CD4-positive, alpha-beta T cell (primary cell): Measurements from ENCODE around the gene FNDC3A. TPM values are rescaled to one million over a fixed set of nuclear protein-coding genes. Genes with fewer than 3 reads are reported as not detected.

ENCODE experiments used
- ATAC-seq: fragments of 200-7000 bp; cut with Tn5 transposase; one replicate; pipeline ENCODE4 v1.10.0; 2022; ENCODE audit warnings: mild to moderate bottlenecking; ENCODE audit not compliant: poor library complexity
- CTCF ChIA-PET: fragments of 350-600 bp; sonication (Branson Sonifier 250); formaldehyde crosslinking; loops from one replicate; lab custom pipeline; 2021; ENCODE audit warnings: antibody characterized with exemption, inconsistent platforms; lab: Charles Lee
- POLR2A ChIA-PET: fragments of 350-600 bp; sonication (Branson Sonifier 250); formaldehyde crosslinking; loops from one replicate; lab custom pipeline; 2021; ENCODE audit warnings: antibody characterized with exemption, inconsistent platforms; lab: Charles Lee
- DNase-seq, 14 experiments: peaks; one replicate each; pipeline ENCODE4 v3.0.0-alpha.2; 2013 to 2020; ENCODE audit warnings: mixed read lengths in 2 of 14
- H3K27ac ChIP-seq, 2 donors: one replicate each; pipeline versions ENCODE4 v1.5.1 to v1.7.0; 2013; ENCODE audit warnings: low read length in 2 of 2, low read depth in 1 of 2, mild to moderate bottlenecking in 1 of 2
- H3K27me3 ChIP-seq, 2 experiments: 1 replicate in 1 of 2; 2 replicates in 1 of 2; pipeline versions ENCODE4 v1.6.1 to v1.7.0; 2013; ENCODE audit warnings: low read length in 2 of 2, control low read depth in 1 of 2, mild to moderate bottlenecking in 1 of 2, moderate library complexity in 1 of 2; ENCODE audit not compliant: insufficient read depth in 2 of 2, control insufficient read depth in 1 of 2
- H3K36me3 ChIP-seq: one replicate; pipeline ENCODE4 v1.6.1; 2013; ENCODE audit warnings: low read length, control low read depth; ENCODE audit not compliant: insufficient read depth
- H3K4me1 ChIP-seq: one replicate; pipeline ENCODE4 v1.6.1; 2013; ENCODE audit warnings: low read length, control low read depth; ENCODE audit not compliant: insufficient read depth
- H3K4me3 ChIP-seq: one replicate; pipeline ENCODE4 v1.5.1; 2013; ENCODE audit warnings: mild to moderate bottlenecking, low read length, moderate library complexity
- H3K9me3 ChIP-seq, 2 experiments: 1 replicate in 1 of 2; 2 replicates in 1 of 2; pipeline versions ENCODE4 v1.6.1 to v1.7.0; 2013; ENCODE audit warnings: low read length in 2 of 2, mild to moderate bottlenecking in 2 of 2, control low read depth in 1 of 2, moderate library complexity in 1 of 2; ENCODE audit not compliant: control insufficient read depth in 1 of 2, insufficient read depth in 1 of 2
- H3K27ac Mint-ChIP-seq: one replicate; pipeline ENCODE4 v1.8.0; 2020; ENCODE audit warnings: mixed read lengths
- H3K27me3 Mint-ChIP-seq: one replicate; pipeline ENCODE4 v1.8.0; 2021; ENCODE audit warnings: mixed read lengths
- H3K36me3 Mint-ChIP-seq: one replicate; pipeline ENCODE4 v1.8.0; 2021; ENCODE audit warnings: low read depth, mixed read lengths
- H3K4me1 Mint-ChIP-seq: one replicate; pipeline ENCODE4 v1.8.0; 2021; ENCODE audit warnings: low read depth, mixed read lengths
- H3K4me3 Mint-ChIP-seq: one replicate; pipeline ENCODE4 v1.8.0; 2020; ENCODE audit warnings: mild to moderate bottlenecking, mixed read lengths
- H3K9me3 Mint-ChIP-seq: one replicate; pipeline ENCODE4 v1.8.0; 2020; ENCODE audit warnings: mixed read lengths
- CTCF ChIP-seq: fragments of 200-600 bp; IDR thresholded peaks from one replicate; pipeline ENCODE4 v1.8.0; 2022; ENCODE audit warnings: antibody characterized with exemption, mild to moderate bottlenecking
- intact Hi-C, 2 experiments: fragments of 100-400 bp; cut with DNase I in 1 of 2; cut with micrococcal nuclease in 1 of 2; formaldehyde crosslinking; loops; one replicate each; pipeline versions ENCODE4 v1.15.1 to v1.9.0; 2023 to 2025; cut with DNase I, micrococcal nuclease
- total RNA-seq, 174 experiments: library from RNA in 2 of 174; stranded (reverse) in 2 of 174; gene quantifications; one replicate each; pipeline ENCODE4 v1.2.3 and lab custom pipeline; 2021 to 2026

FNDC3A gene
- total RNA-seq, 2 experiments from 2014 or later, result 27.7 to 28.6 TPM

- no peak for TF ChIP-seq CTCF
- no peak overlapping the region for H3K27ac Mint-ChIP-seq
- Histone ChIP-seq H3K4me1 (no peaks in the 10 kb centered on the region), H3K36me3 (no peaks in the 10 kb centered on the region), H3K9me3 (no peaks in the 10 kb centered on the region), H3K4me3 (no peak overlapping the region), H3K27ac (no peak overlapping the region), H3K27me3 (no peaks in the 10 kb centered on the region)
- H3K9me3 Mint-ChIP-seq, result peaks cover 5% of the 10 kb centered on the region
- CTCF ChIA-PET, result no interaction called here
- no peak overlapping the region for H3K4me3 Mint-ChIP-seq
- H3K27me3 Mint-ChIP-seq, result no peaks in the 10 kb centered on the region
- H3K4me1 Mint-ChIP-seq, result peaks cover 44% of the 10 kb centered on the region
- H3K36me3 Mint-ChIP-seq, result peaks cover 58% of the 10 kb centered on the region
- intact Hi-C loops, result no loop called here
- no peak for DNase-seq
- no peak for ATAC-seq
- POLR2A ChIA-PET, result no interaction called here
These were observed 77.5 kb downstream of the FNDC3A start for GRCh38 chr13:49053215-49053614.

- intact Hi-C loops, result no loop called here
- peaks cover 58% of the 10 kb centered on the region for H3K36me3 Mint-ChIP-seq
- ChIA-PET POLR2A (no interaction called here), CTCF (no interaction called here)
- TF ChIP-seq CTCF, result no peak
- Histone ChIP-seq H3K36me3 (no peaks in the 10 kb centered on the region), H3K4me3 (no peak overlapping the region), H3K9me3 (no peaks in the 10 kb centered on the region), H3K4me1 (no peaks in the 10 kb centered on the region), H3K27ac (no peak overlapping the region), H3K27me3 (no peaks in the 10 kb centered on the region)
- no peaks in the 10 kb centered on the region for H3K27me3 Mint-ChIP-seq
- ATAC-seq (no peak), DNase-seq (no peak)
- no peak overlapping the region for H3K27ac Mint-ChIP-seq
- H3K4me1 Mint-ChIP-seq, result peaks cover 40% of the 10 kb centered on the region
- H3K9me3 Mint-ChIP-seq, result no peaks in the 10 kb centered on the region
- H3K4me3 Mint-ChIP-seq, result no peak overlapping the region
These were observed 78.2 kb downstream of the FNDC3A start for GRCh38 chr13:49053906-49054305.

- Histone ChIP-seq H3K4me1 (no peaks in the 10 kb centered on the region), H3K27me3 (no peaks in the 10 kb centered on the region), H3K9me3 (no peaks in the 10 kb centered on the region), H3K4me3 (no peak overlapping the region), H3K36me3 (no peaks in the 10 kb centered on the region), H3K27ac (no peak overlapping the region)
- POLR2A ChIA-PET, result no interaction called here
- H3K9me3 Mint-ChIP-seq, result no peaks in the 10 kb centered on the region
- intact Hi-C loops, result no loop called here
- CTCF ChIA-PET, result no interaction called here
- no peak for ATAC-seq
- H3K27me3 Mint-ChIP-seq, result no peaks in the 10 kb centered on the region
- DNase-seq, result no peak
- peaks cover 57% of the 10 kb centered on the region for H3K36me3 Mint-ChIP-seq
- no peak overlapping the region for H3K4me3 Mint-ChIP-seq
- peaks cover 37% of the 10 kb centered on the region for H3K4me1 Mint-ChIP-seq
- no peak for TF ChIP-seq CTCF
- no peak overlapping the region for H3K27ac Mint-ChIP-seq
These were observed 79.3 kb downstream of the FNDC3A start for GRCh38 chr13:49055021-49055420.
